Endothelial cell of umbilical vein (primary cell): ENCODE measurements around the gene RNU7-1.

Experiments
- EZH2 ChIP-seq: IDR thresholded peaks from 2 replicates; pipeline ENCODE4 v1.6.1; 2012; ENCODE audit warnings: borderline replicate concordance, low read depth, mild to moderate bottlenecking, moderate library complexity, low read length, inconsistent platforms; ENCODE audit not compliant: severe bottlenecking
- FOS ChIP-seq: IDR thresholded peaks from 2 replicates; pipeline ENCODE4 v1.6.1; 2011; ENCODE audit warnings: mild to moderate bottlenecking, low read length, moderate library complexity, borderline replicate concordance; ENCODE audit not compliant: insufficient read depth
- JUN ChIP-seq: IDR thresholded peaks from 2 replicates; pipeline ENCODE4 v1.6.1; 2011; ENCODE audit warnings: borderline replicate concordance, low read depth; ENCODE audit not compliant: insufficient read length, insufficient read depth
- POLR2A ChIP-seq: IDR thresholded peaks from 2 replicates; pipeline ENCODE4 v1.6.1; 2012; ENCODE audit warnings: low read depth, mild to moderate bottlenecking, control low read depth, low read length
- TF ChIP-seq, protein P1 (sequence below), 2 donors: IDR thresholded peaks; 1 replicate in 1 of 2; 2 replicates in 1 of 2; pipeline ENCODE4 v1.5.1; 2011; ENCODE audit warnings: low read length in 2 of 2, mild to moderate bottlenecking in 2 of 2, moderate library complexity in 2 of 2, control low read depth in 1 of 2, inconsistent platforms in 1 of 2, low read depth in 1 of 2; ENCODE audit not compliant: insufficient read depth in 1 of 2; ENCODE audit errors: extremely low read depth in 1 of 2

- TF ChIP-seq, protein P1, sequence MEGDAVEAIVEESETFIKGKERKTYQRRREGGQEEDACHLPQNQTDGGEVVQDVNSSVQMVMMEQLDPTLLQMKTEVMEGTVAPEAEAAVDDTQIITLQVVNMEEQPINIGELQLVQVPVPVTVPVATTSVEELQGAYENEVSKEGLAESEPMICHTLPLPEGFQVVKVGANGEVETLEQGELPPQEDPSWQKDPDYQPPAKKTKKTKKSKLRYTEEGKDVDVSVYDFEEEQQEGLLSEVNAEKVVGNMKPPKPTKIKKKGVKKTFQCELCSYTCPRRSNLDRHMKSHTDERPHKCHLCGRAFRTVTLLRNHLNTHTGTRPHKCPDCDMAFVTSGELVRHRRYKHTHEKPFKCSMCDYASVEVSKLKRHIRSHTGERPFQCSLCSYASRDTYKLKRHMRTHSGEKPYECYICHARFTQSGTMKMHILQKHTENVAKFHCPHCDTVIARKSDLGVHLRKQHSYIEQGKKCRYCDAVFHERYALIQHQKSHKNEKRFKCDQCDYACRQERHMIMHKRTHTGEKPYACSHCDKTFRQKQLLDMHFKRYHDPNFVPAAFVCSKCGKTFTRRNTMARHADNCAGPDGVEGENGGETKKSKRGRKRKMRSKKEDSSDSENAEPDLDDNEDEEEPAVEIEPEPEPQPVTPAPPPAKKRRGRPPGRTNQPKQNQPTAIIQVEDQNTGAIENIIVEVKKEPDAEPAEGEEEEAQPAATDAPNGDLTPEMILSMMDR (IDR thresholded peaks at IDR 0.05; ENCODE audit: extremely low read depth in 1 of 2, insufficient read depth in 1 of 2, low read depth in 1 of 2, low read length in 2 of 2) = no peak
- TF ChIP-seq EZH2 = no peak
- no peak for TF ChIP-seq POLR2A
- no peak for TF ChIP-seq JUN
- no peak for TF ChIP-seq FOS
These were observed 10.9 kb downstream of the RNU7-1 start for GRCh38 chr12:6954316-6955107.
